GM21717 (cell line): ENCODE data around the gene MIOX.

Experiments used
- ATAC-seq: cut with Tn5 transposase; IDR thresholded peaks from one replicate; pipeline ENCODE4 v1.9.1; 2021; ENCODE audit warnings: mild to moderate bottlenecking, moderate library complexity; ENCODE audit not compliant: unreplicated experiment

Gene MIOX

DNA sequence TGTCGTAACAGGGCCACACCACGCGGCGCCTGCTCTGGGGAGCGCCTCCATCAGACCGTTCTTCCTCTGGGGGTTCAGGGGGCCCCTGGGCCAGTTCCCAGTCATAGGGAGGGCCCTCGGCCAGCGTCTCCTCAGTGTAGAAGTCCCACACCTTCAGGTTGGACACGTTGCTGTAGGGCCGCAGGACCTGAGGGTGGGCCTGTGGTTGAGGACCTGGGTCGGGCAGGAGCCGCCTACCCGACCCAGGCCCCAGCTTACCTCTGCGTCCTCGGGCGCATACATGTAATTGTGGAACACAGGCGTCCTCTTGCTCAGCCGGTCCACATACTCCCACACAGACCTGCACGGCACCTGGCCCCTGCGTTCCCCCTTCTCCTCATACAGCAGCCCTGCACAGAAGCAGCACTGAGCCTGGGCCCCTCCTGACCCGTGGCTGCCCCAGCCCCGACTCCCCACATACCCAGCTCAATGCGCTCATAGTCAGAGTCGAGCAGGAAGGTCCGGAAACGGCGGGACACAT, 32.0 kb upstream of the MIOX start:
- ATAC-seq, result no peak

DNA sequence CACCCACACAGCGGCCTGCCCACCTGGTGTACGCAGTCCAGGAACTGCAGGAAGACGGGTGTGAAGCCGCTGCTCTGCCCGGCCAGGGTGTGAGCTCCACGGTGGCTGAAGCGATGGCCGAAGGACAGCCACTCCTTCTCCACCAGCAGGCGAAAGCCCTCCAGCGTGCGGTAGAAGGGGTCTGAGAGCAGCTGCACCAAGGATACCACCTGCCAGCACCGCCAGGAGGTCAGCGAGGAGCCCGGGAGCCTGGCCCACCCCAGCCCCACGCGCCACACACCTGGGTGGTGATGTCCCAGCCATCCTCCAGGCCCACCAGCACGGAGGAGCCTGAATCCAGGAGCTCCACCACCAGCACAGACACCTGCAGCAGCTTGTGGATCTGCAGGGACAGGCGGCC, 31.5 kb upstream of the MIOX start:
- ATAC-seq, result no peak

DNA sequence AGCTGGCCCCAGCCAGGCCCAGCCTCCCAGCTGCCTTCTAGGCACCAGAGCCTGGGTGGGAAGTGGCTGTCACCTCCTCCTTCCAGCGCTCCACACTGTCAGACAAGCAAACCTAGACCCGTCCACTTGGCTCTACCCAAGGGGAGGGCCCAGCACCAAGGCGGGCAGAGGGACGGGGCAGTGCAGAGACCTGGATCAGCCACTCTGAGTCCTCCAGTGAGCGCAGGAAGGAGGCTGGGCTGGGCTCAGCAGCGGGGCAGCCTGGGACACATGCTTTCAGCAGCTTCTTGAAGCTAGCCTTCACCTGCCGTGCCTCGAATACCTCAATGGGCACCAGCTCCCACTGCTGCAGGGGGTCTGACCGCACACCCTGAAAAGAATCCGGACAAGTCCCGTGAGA, 30.6 kb upstream of the MIOX start:
- ATAC-seq, result no peak

DNA sequence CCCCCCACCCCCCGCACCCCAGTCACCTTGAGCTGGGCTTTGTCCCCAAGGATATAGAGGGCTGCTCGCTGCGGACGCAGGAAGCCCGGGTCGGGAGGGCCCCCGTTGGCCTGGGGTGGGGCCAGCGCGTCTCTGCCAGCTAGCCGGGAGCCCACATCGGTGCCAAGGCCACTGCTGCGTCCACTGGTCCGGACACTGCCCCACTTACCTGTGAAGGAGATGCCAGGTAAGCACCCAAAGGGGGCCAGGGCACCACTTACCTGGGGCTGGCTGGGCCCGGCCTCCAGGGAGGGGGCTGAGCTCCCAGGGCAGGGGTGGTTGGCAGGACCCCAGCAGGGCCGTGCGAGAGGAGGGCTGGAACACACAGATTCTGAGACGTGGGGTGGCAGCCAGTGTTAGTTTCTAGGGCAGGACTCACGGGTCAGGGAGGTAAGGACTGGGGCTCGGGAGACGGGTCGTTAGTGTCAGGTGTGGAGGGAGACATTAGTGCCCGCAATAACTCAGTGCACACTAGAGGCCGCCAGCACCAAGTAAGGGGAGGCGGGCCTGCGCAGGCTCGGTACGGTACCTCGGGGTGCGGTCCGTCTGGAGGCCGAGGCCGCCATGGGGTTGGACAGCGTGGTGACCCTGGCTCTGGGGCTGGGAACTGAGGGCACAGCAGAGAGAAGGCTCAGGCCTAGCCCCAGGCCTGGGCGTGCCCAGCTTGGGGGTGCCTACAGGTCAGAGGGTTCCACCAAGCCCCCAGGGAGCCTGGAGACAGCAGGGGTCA, 30.0 kb upstream of the MIOX start:
- ATAC-seq, result no peak

DNA sequence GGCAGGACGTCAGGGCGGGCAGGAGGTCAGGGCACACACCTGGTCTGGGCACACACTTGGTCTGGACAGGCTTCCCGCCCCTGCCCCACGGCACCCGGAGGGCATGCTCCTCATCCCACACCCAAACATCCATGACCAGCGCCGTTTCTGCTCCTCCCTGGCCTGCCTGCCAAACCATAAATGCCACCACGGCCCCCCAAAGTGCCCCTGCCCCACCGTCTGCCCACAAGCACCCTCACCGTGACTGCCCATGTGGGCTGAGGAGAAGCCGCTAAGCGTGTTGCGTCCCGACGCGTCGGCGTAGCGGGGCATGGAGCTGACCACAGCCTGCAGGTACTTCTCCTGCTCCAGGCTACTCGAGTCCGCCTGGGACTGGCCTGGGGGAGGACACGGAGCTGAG, 27.6 kb upstream of the MIOX start:
- ATAC-seq, result no peak

DNA sequence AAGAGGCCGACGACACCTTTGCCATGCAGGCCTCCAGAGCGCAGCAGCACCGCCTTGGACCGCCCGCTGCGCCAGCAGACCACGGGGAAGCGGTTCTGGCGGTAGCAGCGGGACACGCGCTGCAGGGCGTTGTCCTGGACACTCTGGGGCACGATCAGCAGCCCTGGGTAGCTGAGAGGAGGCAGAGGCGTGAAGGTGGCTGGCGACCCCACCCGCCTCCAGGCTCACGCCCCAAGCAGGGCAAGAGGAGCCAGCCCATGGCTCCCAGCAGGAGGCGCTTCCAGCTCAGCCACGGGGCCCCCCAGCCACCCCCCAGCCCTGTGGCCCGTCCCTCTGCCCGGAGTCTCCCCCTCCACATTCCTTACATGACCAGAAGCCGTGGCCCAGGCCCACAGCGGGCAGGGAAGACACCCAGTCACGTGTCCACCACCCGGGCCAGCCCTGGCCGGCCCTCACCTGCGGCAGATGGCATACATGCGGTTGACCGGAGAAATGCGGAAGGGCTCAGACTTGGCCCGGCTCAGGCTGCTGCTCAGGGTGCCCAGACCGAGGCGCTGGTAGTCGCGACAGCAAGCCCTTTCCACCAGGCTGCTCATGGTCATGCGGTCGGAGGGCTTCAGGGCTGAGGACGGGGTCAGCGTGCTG, 27.0 kb upstream of the MIOX start:
- ATAC-seq, result no peak

DNA sequence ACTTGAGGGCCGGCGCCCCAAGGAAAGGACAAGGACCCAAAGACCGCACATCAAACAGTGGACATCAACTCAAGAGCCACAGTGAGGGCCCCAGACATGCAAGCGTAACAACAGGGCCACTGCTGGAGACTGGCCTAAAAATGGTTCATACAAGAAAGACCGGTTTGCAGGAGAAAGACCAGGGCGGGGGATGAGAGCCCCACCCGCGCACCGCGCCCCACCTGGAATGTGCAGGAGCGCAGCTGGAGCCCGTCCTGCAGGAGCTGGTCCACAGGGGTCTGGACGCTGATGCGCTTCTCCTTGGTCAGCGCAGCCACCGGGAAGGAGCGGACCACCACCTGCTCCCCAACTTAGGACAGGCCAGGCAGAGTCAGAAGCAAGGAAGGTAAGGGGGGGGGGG, 25.7 kb upstream of the MIOX start:
- no peak for ATAC-seq

DNA sequence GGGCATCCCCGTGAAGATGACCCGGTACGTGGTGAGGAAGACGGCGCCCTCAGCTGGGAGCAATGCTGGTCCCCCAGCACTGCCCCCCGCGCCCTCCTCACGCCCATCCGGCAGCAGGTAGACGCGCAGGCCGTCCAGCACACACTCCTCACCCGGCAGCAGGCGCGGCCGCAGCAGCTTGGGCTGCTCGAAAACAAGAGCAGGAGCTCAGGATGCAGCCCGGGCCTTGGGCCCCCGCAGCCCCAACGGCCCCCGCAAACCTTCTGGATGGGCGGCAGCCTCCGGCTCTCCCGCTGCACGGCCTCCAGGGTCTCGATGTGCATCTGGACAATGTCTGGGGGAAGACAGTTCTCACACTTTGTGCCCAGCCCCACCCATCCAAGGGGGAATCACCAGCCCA, 25.1 kb upstream of the MIOX start:
- no peak for ATAC-seq

DNA sequence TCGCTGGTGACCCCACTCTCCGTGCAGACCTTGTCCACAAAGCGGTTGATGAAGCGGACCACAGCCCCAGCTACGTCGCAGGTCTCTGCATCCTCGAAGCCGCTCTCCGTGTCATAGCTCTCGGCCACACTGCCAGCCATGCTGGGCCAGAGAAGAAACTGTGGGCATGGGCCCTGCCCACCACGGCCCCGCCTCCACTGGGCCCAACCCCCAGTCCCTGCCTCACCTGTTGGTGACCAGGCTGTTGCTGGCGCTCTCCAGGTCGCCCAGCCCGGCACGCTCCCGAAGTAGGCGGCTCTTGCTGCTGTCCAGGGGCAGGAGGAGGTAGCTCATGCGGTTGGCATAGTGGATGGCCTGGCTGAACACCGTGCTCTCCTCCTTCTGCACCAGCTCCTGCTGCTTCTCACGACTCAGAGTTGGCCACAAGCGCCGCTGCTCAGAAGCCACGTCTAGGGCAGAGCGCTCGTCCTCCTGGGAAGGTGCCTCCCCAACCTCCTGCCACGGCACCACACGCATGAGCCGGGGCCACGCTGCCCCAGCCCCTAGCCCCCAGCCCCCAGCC, 24.6 kb upstream of the MIOX start:
- no peak for ATAC-seq

DNA sequence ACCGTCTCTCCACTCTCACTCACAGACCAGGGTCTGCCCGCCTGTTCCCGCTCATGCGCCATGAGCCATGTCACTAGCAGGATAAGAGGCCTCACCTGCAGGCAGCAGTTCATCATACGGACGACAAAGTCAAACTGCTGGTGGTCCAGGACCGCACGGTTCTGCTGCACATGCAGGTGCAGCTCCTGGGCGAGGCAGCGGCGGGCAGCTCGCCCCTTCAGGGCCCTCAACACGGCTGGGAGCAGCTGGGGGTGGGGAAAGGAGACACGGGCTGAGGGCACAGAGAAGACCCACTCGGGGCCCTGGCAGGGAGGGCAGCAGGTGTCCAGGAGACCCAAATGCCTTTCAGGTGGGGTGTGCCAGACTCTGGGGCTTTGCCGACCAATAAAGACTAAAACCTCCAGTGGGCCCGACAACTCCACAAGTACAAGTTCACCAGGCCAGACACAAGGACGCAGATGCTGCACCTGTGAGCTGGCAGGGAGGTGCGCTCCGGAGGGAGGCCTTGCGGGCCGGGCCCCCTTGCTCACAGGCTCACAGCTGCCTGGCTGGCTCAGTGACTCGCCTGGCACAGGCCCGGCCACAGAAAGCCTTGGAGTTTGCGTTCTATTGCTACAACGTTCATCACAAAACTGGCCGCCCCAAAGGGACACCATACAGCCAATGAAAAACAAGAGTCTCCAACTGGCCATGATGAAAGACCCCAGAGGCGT, 23.3 kb upstream of the MIOX start:
- ATAC-seq, result no peak

DNA sequence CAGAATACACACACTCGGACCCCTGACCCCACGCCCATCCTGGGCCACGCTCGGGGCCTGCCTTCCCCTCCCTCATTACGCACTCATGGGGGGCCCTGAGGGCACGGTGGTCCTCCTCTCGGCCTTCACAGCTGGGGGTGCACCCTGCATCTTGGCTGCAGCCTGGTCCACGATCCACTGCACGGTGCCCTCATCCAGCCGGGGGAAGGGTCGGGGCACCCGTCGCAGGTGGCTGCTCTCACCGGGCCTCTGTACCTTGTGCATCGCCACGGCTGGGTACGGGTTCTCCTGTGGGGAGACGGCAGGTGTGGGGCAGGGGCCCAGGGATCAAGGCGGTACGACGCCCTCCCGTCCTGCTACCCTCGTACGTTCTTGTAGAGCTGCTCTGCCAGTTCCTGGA, 22.2 kb upstream of the MIOX start:
- no peak for ATAC-seq

DNA sequence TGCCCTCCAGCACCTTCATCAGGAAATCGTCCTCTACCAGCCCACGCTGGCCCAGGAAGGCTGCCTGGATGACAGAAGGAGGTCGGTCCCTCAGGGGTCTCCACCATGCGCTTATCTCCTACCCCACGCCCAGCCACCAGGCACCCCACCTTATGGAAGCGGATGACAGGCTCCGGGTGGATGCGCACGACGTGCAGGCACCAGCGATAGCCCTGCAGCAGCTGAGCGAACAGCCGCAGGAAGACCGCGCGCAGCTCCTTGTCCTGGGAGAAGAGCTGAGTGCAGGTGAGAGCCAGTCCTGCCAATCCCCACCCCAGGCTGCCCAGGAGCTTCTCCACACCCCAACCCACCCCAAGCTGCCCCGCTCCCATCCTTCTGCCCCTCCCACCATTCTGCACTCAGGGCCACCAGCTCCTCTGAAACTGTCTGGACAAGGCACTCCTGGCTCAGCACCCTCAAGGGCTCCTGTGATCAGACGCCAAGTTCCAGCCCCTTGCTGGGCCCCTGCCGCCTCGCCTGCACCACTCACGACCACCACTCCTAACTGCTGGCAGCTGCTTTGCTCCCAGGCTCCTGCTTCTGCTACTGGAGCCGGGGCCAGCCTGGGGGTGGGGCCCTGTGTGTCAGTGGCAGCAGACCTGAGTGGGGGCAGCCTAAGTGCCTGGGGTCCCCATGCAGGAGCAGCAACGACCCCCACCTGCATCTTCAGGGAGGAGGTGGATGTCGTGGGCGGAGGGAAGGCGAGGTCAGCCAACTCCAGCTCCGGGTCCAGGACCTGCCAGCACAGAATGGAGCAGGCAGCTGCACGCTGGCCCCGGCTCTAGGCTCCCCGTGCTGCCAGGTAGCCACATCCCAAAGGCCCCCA, 21.4 kb upstream of the MIOX start:
- ATAC-seq, result no peak

DNA sequence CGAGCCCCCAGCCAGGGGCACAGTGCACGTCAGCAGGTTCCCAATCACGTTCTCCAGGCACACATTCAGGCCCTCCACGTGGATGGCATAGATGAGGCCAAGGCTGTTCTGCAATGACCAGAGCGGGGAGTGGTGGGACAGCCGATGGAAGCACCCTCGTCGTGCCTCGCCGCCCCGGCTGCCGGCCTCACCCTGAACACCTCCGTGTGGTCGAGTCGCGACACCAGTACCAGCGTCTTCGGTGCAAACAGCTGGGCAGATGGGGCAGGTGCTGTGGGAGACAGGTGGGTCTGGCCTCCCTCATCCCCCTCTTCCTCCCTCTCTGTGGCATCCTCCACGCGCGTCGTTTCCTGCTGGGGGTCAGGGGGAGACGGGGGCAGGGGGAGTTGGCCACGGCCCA, 19.3 kb upstream of the MIOX start:
- ATAC-seq, result no peak

DNA sequence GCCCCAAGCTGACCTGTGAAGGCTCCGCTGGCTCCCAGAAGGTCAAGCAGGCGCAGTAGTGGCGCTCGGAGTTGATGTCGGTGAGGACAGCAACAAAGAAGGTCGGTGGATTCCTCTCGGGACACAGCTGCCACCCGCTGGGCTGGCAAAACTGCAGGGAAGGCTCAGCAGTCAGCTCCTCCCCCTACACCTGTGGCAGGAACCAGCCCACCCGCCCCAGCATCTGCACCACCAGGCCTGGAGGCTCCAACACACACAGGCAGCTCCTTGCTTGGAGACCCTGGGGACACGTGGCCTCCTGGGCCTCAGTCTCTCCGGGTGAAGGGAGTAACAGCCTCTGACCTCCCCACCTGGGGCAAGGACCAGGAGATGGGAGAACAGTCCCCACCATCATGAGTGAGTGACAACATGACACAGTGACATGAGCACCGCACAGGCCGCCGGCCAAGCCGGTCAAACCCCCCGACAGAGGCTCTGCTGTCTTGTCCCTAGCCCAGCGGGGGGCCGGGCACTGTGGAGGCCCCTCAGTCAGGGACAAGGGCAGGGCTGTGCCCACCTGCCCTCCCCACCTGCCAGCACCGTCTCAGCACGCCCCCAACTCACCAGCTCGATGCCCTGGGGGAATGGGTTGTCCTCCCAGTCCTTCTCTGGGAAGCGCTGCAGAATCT, 18.8 kb upstream of the MIOX start:
- ATAC-seq, result no peak

DNA sequence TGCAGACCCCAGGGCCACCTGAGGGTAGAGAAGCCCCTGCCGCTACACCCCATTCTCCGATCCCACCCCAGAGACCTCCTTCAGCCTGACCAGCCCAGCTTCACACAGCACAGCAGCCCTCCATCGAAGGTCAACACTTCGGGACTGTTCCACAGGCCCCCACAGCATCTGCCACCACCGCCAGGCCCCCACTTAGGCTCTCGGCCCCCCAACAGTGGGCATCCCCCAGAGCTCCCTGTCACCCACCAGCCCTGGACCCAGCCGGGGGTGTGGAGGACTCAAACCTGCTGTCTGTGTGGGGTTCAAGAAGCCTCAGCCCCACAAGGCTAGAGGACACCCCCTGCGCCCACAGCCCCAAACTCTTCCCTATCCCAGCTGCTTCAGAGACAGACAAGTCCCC, 18.0 kb upstream of the MIOX start:
- no peak for ATAC-seq

DNA sequence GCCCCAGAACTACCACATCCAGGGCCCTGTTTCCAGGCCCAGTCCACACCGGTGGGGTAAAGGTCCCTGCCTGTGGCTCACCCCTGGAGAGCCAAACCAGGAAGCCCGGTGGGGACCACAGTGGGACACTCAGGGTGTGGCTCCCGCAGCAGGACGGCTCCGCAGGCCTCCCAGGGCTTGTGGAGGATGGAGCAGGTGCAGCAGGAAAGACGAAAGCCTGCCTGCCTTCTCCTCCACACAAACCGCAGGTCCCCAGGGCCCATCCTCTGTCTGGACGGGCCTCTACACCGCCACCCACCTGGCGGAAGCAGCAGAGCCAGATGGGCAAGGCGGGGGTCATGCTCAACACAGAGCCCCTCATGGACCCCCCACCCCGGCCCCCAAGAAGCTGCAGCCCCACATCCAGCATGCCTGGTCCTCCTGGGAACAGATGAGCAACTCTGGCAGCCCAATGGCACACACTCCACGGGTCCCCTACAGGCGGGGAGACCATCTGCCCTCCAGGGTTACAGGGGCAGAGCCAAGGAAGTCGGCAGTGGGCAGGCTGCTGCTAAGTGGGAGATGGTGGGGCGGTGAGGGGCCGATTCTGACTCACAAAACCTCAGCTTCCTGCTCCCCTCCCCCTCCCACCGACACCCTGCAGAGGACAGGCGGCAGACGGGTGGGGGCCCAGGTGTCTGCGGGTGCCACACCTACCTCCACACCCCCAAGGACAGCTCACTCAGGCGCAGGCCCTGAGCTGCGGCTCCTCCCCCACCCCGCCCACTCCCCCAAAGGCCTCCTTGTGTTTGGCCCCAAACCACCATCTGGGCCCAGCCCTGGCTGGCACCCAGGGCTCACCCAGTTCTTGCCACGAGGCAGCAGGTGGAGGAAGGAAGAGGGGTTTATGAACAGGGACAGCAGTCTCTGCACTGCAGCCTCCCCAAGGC, 17.0 kb upstream of the MIOX start:
- peak; percentile 39 for ATAC-seq

DNA sequence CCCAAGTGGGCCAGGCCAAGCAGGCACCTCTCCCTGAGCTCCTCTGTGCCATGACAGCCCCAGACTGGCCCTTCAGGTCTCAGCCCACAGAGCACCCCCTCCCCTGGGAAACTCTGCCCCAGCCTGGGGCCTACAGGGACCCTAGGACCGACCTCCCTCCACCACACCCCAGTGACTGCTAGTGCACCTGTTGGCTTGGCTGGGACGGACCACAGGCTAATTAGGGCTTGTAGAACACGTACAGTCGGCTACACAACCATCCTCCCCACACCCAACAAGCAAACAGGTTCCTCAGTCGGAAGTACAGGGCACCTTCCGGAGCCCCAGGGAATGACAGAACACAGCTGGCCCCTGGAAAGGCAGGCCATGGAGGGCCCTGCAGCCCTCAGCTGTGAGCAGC, 16.2 kb upstream of the MIOX start:
- ATAC-seq, result no peak

DNA sequence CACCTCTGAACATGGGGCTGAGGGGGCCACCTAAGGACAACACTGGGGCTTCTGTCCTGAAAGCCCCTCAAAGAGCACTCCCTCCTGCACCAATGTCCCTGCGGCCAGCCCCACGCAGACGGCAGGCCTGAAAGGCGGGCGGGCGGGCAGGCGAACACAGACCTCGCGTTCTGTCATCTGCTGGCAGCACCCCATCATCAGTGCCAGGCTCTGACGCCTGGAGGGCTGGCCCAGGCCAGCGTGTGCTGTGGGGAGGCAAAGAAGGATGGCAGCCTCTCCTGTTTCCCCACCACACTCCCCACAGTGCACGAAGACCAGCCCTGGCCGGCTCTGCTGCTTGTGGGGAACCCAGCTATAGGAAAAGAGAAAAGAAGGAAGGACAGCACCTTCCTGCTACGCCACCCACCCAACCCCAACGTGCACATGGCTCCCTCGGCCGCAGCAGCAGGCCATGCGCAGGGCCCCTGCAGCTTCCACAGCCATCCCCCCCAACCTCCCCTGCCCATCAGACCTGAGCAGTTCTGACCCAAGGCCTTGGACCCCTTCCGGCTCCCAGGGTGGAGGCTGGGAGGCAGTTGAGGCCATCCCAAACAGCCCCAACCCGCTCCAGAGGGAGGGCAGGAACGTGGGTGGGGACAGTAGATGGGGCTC, 15.3 kb upstream of the MIOX start:
- ATAC-seq, result no peak

DNA sequence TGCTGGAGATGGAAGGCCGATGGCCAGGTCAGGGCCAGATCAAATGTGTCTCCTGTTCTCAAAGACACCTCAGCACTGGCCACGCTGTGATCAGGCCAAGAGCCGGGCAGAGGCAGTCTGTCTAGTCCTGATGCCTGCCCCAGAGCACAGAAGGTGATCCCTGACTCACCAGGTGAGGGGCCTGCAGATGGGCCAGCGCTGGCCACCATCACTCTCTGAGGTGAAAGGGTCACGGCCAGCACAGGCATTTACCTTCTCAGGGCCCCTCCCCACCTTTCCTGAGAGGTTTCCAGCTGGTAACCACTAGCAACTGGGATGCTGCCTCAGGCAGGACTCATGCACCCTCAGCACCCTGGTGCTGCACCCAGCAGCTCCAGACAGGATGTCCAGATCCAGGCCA, 14.7 kb upstream of the MIOX start:
- no peak for ATAC-seq
